Body of pancreas (tissue), 4 donors: ENCODE measurements around the gene ANXA5. TPM values are rescaled to one million over a fixed set of nuclear protein-coding genes. Genes with fewer than 3 reads are reported as not detected.

Experiments used
- ATAC-seq: fragments of 150-250 bp; one replicate; pipeline ENCODE4 v1.9.1; 2016
- DNase-seq, 4 donors: peaks; one replicate each; pipeline ENCODE4 v3.0.0-alpha.2; 2019
- H3K27ac ChIP-seq, 4 donors: fragments of 200-600 bp; sonication (generic); 1 replicate in 3 of 4; 2 replicates in 1 of 4; pipeline versions ENCODE4 v1.5.1 to v1.6.1; 2016 to 2019; ENCODE audit warnings: mild to moderate bottlenecking in 1 of 4, mixed read lengths in 1 of 4, moderate library complexity in 1 of 4
- H3K27me3 ChIP-seq, 2 donors: fragments of 200-600 bp; sonication (generic); one replicate each; pipeline ENCODE4 v1.6.0; 2016; ENCODE audit warnings: mild to moderate bottlenecking in 1 of 2
- H3K36me3 ChIP-seq, 2 donors: fragments of 200-600 bp; sonication (generic); replicated peaks in 1 of 2; 2 replicates each; pipeline ENCODE4 v1.5.1; 2016; ENCODE audit warnings: low read depth in 2 of 2; ENCODE audit not compliant: insufficient read depth in 1 of 2
- H3K4me1 ChIP-seq: fragments of 200-600 bp; sonication (generic); one replicate; pipeline ENCODE4 v1.6.0; 2016
- H3K4me3 ChIP-seq, 2 donors: fragments of 200-600 bp; sonication (generic); 1 replicate in 1 of 2; 2 replicates in 1 of 2; pipeline ENCODE4 v1.5.1; 2016 to 2019
- H3K9me3 ChIP-seq, 3 donors: fragments of 200-600 bp; sonication (generic); 1 replicate in 2 of 3; 2 replicates in 1 of 3; pipeline ENCODE4 v1.5.1; 2016
- CTCF ChIP-seq, 7 experiments: fragments of 450-650 bp in 4 of 7; fragments of 200-600 bp in 3 of 7; sonication (generic) in 3 of 7; IDR thresholded peaks; one replicate each; pipeline ENCODE4 v1.5.1; 2016 to 2019; ENCODE audit warnings: antibody characterized with exemption in 7 of 7
- POLR2A ChIP-seq, 3 donors: fragments of 450-650 bp; IDR thresholded peaks; one replicate each; pipeline ENCODE4 v1.6.1; 2016; ENCODE audit warnings: antibody characterized with exemption in 3 of 3, mild to moderate bottlenecking in 2 of 3
- WGBS, 2 donors: methylation state at CpG; one replicate each; pipeline ENCODE4 v1.1.5; 2017; 5-methylcytosine and 5-hydroxymethylcytosine counted together
- intact Hi-C: fragments of 100-400 bp; cut with DNase I; formaldehyde crosslinking; loops from one replicate; pipeline ENCODE4 v1.15.1; 2023
- total RNA-seq, 2 donors: library from RNA; depleted of rRNA; stranded (reverse); fragments of >200 nt; gene quantifications; one replicate each; pipeline ENCODE4 v1.1.0, GENCODE V29; 2016

ANXA5 gene
- total RNA-seq, 2 donors from 2014 or later, result 126 to 180 TPM

- no peak overlapping the region for H3K27ac ChIP-seq
- no peaks in the 10 kb centered on the region for H3K36me3 ChIP-seq
- 81 to 83% methylated on average over 3 of the region's 3 CpGs for WGBS, 2 donors
- TF ChIP-seq POLR2A (IDR thresholded peaks at IDR 0.05) (no peak), CTCF (IDR thresholded peaks at IDR 0.05) (no peak)
- H3K27me3 ChIP-seq, result no peaks in the 10 kb centered on the region
- no peaks in the 10 kb centered on the region for H3K9me3 ChIP-seq
- no peak for DNase-seq
- no peak for ATAC-seq
- peaks cover 7% of the 10 kb centered on the region for H3K4me1 ChIP-seq
- H3K4me3 ChIP-seq, result no peak overlapping the region
- intact Hi-C loops, result no loop called here
Observed at GRCh38 chr4:121701263-121701662, 4.5 kb upstream of the ANXA5 start.

DNA sequence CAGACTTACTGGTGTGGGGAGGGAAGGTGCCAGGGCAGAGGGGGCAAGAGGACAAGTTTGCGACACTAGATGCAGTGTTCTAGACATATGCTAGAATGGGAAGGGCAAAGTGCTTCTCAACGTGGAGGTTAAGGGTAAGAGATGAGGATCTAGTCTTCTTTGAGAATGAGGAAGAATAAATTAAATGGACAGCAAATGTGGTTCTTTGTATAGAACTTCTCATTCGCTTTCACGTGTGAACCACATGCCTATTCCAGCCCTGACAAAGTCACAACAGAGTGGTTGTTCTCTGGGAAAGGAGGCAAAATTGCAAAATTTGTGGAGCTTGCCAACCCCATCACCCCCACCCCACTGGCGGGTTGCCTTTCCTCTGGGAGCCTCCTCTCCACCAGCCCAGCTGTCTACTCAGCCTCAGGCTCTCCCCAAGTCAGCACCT is 1.5 kb upstream of the ANXA5 start:
- DNase-seq (no peak), ATAC-seq (no peak)
- intact Hi-C loops, result no loop called here
- Histone ChIP-seq H3K27me3 (no peaks in the 10 kb centered on the region), H3K27ac (no peak overlapping the region), H3K9me3 (no peaks in the 10 kb centered on the region), H3K4me1 (peaks cover 27% of the 10 kb centered on the region), H3K4me3 (no peak overlapping the region), H3K36me3 (no peaks in the 10 kb centered on the region)
- TF ChIP-seq POLR2A (IDR thresholded peaks at IDR 0.05), result no peak
- TF ChIP-seq CTCF (IDR thresholded peaks at IDR 0.05), result no peak
- 65 to 67% methylated on average over 5 of the region's 5 CpGs for WGBS, 2 donors

GRCh38 chr4:121697564-121697963 is 784 bp upstream of the ANXA5 start:
- DNase-seq (no peak), ATAC-seq (no peak)
- Histone ChIP-seq H3K27me3 (no peaks in the 10 kb centered on the region), H3K4me1 (peaks cover 34% of the 10 kb centered on the region), H3K9me3 (no peaks in the 10 kb centered on the region), H3K27ac (peak overlapping the region in 3 of 4 donors; percentile 90 to 98 (median 96)), H3K36me3 (no peaks in the 10 kb centered on the region), H3K4me3 (peak overlapping the region; percentile 40 to 68)
- WGBS, 2 donors, result 54 to 58% methylated on average over 9 of the region's 9 CpGs
- intact Hi-C loops, result no loop called here
- no peak for TF ChIP-seq CTCF (IDR thresholded peaks at IDR 0.05)
- no peak for TF ChIP-seq POLR2A (IDR thresholded peaks at IDR 0.05)

DNA sequence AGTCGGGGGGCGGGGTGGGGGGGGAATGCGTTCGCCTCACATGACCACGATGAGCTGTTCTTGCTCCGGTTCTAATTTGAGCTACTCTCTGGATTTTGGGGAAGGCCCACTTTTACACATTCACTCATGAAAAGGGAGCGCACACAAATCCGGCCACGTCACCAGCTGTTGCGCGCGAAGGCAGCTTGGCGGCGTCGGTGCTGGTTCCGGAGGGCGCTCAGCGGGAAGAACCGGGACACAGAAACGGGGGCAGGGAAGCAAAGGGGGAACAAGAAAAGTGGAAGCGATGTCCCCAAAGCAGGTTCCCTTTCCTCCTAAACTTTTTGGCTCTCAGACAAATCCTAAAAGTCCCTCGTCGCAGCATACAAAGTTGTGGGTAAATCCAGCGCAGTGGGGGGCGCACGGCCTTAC is 605 bp downstream of the ANXA5 start:
- Histone ChIP-seq H3K4me3 (peak overlapping the region; percentile 79 to 97), H3K4me1 (peaks cover 46% of the 10 kb centered on the region), H3K9me3 (no peaks in the 10 kb centered on the region), H3K36me3 (no peaks in the 10 kb centered on the region), H3K27me3 (no peaks in the 10 kb centered on the region), H3K27ac (peak overlapping the region; percentile 90 to 98 (median 94))
- ATAC-seq, result peak; percentile 48
- intact Hi-C loops, result no loop called here
- TF ChIP-seq POLR2A (IDR thresholded peaks at IDR 0.05), result peak in 1 of 3 donors; percentile 21
- peak in 4 of 7 experiments; percentile 25 to 40 (median 36) for TF ChIP-seq CTCF (IDR thresholded peaks at IDR 0.05)
- DNase-seq, result peak; percentile 70 to 81 (median 76)
- 1% methylated on average over 26 of the region's 26 CpGs for WGBS, 2 donors

- DNase-seq (no peak), ATAC-seq (no peak)
- H3K4me3 ChIP-seq, result no peak overlapping the region
- H3K9me3 ChIP-seq, result no peaks in the 10 kb centered on the region
- whole genome bisulfite sequencing, 2 donors, result 35 to 48% methylated on average over 4 of the region's 4 CpGs
- H3K27ac ChIP-seq, result peak overlapping the region in 1 of 4 donors; percentile 55
- TF ChIP-seq POLR2A (IDR thresholded peaks at IDR 0.05) (no peak), CTCF (IDR thresholded peaks at IDR 0.05) (no peak)
- no peaks in the 10 kb centered on the region for H3K36me3 ChIP-seq
- peaks cover 68% of the 10 kb centered on the region for H3K4me1 ChIP-seq
- H3K27me3 ChIP-seq, result no peaks in the 10 kb centered on the region
- intact Hi-C loops, result no loop called here
Observed at GRCh38 chr4:121693886-121694285, 2.9 kb downstream of the ANXA5 start.
